DND-41 (cell line): ENCODE measurements around the gene POR.

ENCODE experiments used
- EZH2 ChIP-seq: IDR thresholded peaks from 3 replicates; pipeline ENCODE4 v1.6.1; 2012; ENCODE audit warnings: borderline replicate concordance, low read depth, mild to moderate bottlenecking, moderate library complexity, low read length, inconsistent platforms; ENCODE audit not compliant: severe bottlenecking
- TF ChIP-seq, protein P1 (sequence below): IDR thresholded peaks from 2 replicates; pipeline ENCODE4 v1.5.1; 2012; ENCODE audit warnings: borderline replicate concordance, low read length, moderate library complexity, mild to moderate bottlenecking; ENCODE audit not compliant: poor library complexity, severe bottlenecking; ENCODE audit errors: extremely low read depth

DNA sequence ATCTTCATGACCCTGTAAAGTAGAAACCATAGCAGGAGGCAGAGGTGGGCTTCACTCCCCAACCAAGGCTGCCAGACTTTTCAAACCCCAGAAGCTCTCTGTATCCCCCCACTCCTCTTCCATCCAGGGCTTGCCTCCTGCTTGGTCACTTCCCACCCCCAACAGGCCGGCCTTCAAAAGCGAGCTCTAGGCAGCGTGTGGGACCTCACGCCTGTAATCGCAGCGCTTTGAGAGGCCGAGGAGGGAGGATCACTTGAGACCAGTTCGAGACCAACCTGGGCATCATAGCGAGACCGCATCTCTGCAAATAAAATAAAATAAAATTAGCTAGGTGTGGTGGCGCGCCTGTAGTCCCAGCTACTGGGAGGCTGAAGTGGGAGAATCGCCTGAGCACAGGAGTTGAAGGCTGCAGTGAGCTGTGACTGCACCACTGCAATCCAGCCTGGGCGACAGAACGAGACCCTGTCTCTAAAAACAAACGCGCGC, 743 bp upstream of the POR start:
- TF ChIP-seq, protein P1, sequence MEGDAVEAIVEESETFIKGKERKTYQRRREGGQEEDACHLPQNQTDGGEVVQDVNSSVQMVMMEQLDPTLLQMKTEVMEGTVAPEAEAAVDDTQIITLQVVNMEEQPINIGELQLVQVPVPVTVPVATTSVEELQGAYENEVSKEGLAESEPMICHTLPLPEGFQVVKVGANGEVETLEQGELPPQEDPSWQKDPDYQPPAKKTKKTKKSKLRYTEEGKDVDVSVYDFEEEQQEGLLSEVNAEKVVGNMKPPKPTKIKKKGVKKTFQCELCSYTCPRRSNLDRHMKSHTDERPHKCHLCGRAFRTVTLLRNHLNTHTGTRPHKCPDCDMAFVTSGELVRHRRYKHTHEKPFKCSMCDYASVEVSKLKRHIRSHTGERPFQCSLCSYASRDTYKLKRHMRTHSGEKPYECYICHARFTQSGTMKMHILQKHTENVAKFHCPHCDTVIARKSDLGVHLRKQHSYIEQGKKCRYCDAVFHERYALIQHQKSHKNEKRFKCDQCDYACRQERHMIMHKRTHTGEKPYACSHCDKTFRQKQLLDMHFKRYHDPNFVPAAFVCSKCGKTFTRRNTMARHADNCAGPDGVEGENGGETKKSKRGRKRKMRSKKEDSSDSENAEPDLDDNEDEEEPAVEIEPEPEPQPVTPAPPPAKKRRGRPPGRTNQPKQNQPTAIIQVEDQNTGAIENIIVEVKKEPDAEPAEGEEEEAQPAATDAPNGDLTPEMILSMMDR: no peak
- TF ChIP-seq EZH2: no peak
